Measurements from ENCODE around the gene SRGAP3. TPM values are rescaled to one million over a fixed set of nuclear protein-coding genes. Genes with fewer than 3 reads are reported as not detected.

Gene SRGAP3
- total RNA-seq, 2 donors from 2014 or later: 10.9 to 11.4 TPM

- TF ChIP-seq POLR2A (IDR thresholded peaks at IDR 0.05) (no peak), CTCF (IDR thresholded peaks at IDR 0.05) (no peak)
- Histone ChIP-seq H3K4me3 (no peak overlapping the region), H3K27me3 (no peaks in the 10 kb centered on the region), H3K4me1 (no peaks in the 10 kb centered on the region), H3K27ac (no peak overlapping the region), H3K9me3 (no peaks in the 10 kb centered on the region), H3K36me3 (replicated peaks in 1 of 2; ENCODE audit: insufficient read depth in 1 of 2, low read depth in 2 of 2) (no peaks in the 10 kb centered on the region)
- DNase-seq (no peak), ATAC-seq (no peak)
- WGBS, 2 donors: 44 to 48% methylated on average over 5 of the region's 5 CpGs
- intact Hi-C loops (cut with DNase I): no loop called here
Measured at GRCh38 chr3:9068051-9068450, 181.4 kb downstream of the SRGAP3 start.

- ATAC-seq (peak; percentile 71), DNase-seq (peak; percentile 41 to 65 (median 53))
- Histone ChIP-seq H3K27ac (no peak overlapping the region), H3K27me3 (no peaks in the 10 kb centered on the region), H3K4me3 (no peak overlapping the region), H3K9me3 (no peaks in the 10 kb centered on the region), H3K4me1 (no peaks in the 10 kb centered on the region), H3K36me3 (replicated peaks in 1 of 2; ENCODE audit: insufficient read depth in 1 of 2, low read depth in 2 of 2) (no peaks in the 10 kb centered on the region)
- TF ChIP-seq CTCF (IDR thresholded peaks at IDR 0.05): peak; percentile 78 to 93 (median 90)
- no peak for TF ChIP-seq POLR2A (IDR thresholded peaks at IDR 0.05)
- WGBS, 2 donors: 21 to 30% methylated on average over 13 of the region's 13 CpGs
- intact Hi-C loops (cut with DNase I): no loop called here
Measured at GRCh38 chr3:9067352-9067975, 182.0 kb downstream of the SRGAP3 start.

GRCh38 chr3:9066775-9067174 lies 182.7 kb downstream of the SRGAP3 start:
- ATAC-seq (no peak), DNase-seq (no peak)
- 72 to 75% methylated on average over 3 of the region's 3 CpGs for WGBS, 2 donors
- H3K4me1 ChIP-seq: no peaks in the 10 kb centered on the region
- no peaks in the 10 kb centered on the region for H3K36me3 ChIP-seq (replicated peaks in 1 of 2; ENCODE audit: insufficient read depth in 1 of 2, low read depth in 2 of 2)
- no peak overlapping the region for H3K27ac ChIP-seq
- intact Hi-C loops (cut with DNase I): no loop called here
- TF ChIP-seq CTCF (IDR thresholded peaks at IDR 0.05): no peak
- TF ChIP-seq POLR2A (IDR thresholded peaks at IDR 0.05): no peak
- no peaks in the 10 kb centered on the region for H3K27me3 ChIP-seq
- no peaks in the 10 kb centered on the region for H3K9me3 ChIP-seq
- H3K4me3 ChIP-seq: no peak overlapping the region

- no peaks in the 10 kb centered on the region for H3K9me3 ChIP-seq
- ATAC-seq (no peak), DNase-seq (no peak)
- TF ChIP-seq CTCF (IDR thresholded peaks at IDR 0.05) (no peak), POLR2A (IDR thresholded peaks at IDR 0.05) (no peak)
- H3K27me3 ChIP-seq: no peaks in the 10 kb centered on the region
- intact Hi-C loops (cut with DNase I): no loop called here
- H3K27ac ChIP-seq: no peak overlapping the region
- no peak overlapping the region for H3K4me3 ChIP-seq
- 48 to 84% methylated on average over 2 of the region's 2 CpGs for WGBS, 2 donors
- H3K36me3 ChIP-seq (replicated peaks in 1 of 2; ENCODE audit: insufficient read depth in 1 of 2, low read depth in 2 of 2): no peaks in the 10 kb centered on the region
- H3K4me1 ChIP-seq: no peaks in the 10 kb centered on the region
Measured at GRCh38 chr3:9066141-9066540, 183.3 kb downstream of the SRGAP3 start.

GRCh38 chr3:9064850-9065249 lies 184.6 kb downstream of the SRGAP3 start:
- H3K4me3 ChIP-seq: no peak overlapping the region
- H3K36me3 ChIP-seq (replicated peaks in 1 of 2; ENCODE audit: insufficient read depth in 1 of 2, low read depth in 2 of 2): no peaks in the 10 kb centered on the region
- H3K9me3 ChIP-seq: no peaks in the 10 kb centered on the region
- no peak overlapping the region for H3K27ac ChIP-seq
- WGBS, 2 donors: 60 to 71% methylated on average over 5 of the region's 5 CpGs
- ATAC-seq: no peak
- intact Hi-C loops (cut with DNase I): no loop called here
- DNase-seq: no peak
- H3K27me3 ChIP-seq: no peaks in the 10 kb centered on the region
- no peak for TF ChIP-seq CTCF (IDR thresholded peaks at IDR 0.05)
- no peak for TF ChIP-seq POLR2A (IDR thresholded peaks at IDR 0.05)
- no peaks in the 10 kb centered on the region for H3K4me1 ChIP-seq

Data from body of pancreas (tissue), 4 donors.